Ishikawa (cell line): ENCODE results near the gene CEP126.

Experiments
- CREB1 ChIP-seq: IDR thresholded peaks from 2 replicates; pipeline ENCODE4 v1.6.1; 2012; ENCODE audit warnings: low read depth
- EGR1 ChIP-seq: IDR thresholded peaks from 2 replicates; pipeline ENCODE4 v1.6.1; 2012
- EP300 ChIP-seq: IDR thresholded peaks from 2 replicates; pipeline ENCODE4 v1.6.1; 2012; ENCODE audit warnings: borderline replicate concordance
- MAX ChIP-seq: IDR thresholded peaks from 2 replicates; pipeline ENCODE4 v1.6.1; 2012
- RAD21 ChIP-seq: IDR thresholded peaks from 2 replicates; pipeline ENCODE4 v1.6.1; 2012; ENCODE audit warnings: low read depth
- REST ChIP-seq: IDR thresholded peaks from 2 replicates; pipeline ENCODE4 v1.6.1; 2012; ENCODE audit warnings: low read depth, mild to moderate bottlenecking
- TAF1 ChIP-seq: IDR thresholded peaks from 2 replicates; pipeline ENCODE4 v1.6.1; 2012; ENCODE audit warnings: low read depth, mild to moderate bottlenecking
- TCF12 ChIP-seq: IDR thresholded peaks from 2 replicates; pipeline ENCODE4 v1.6.1; 2012; ENCODE audit warnings: low read depth
- TEAD4 ChIP-seq: IDR thresholded peaks from 2 replicates; pipeline ENCODE4 v1.6.1; 2012
- ZBTB7A ChIP-seq: IDR thresholded peaks from 2 replicates; pipeline ENCODE4 v1.6.1; 2012; ENCODE audit warnings: low read depth

GRCh38 chr11:101993172-101993571 is 78.4 kb downstream of the CEP126 start:
- no peak for TF ChIP-seq TAF1
- no peak for TF ChIP-seq TEAD4
- no peak for TF ChIP-seq RAD21
- TF ChIP-seq TCF12 = no peak
- no peak for TF ChIP-seq MAX
- no peak for TF ChIP-seq REST
- no peak for TF ChIP-seq EGR1
- no peak for TF ChIP-seq CREB1
- no peak for TF ChIP-seq EP300
- no peak for TF ChIP-seq ZBTB7A
